SK-MEL-5 (cell line): Measurements from ENCODE around the gene SCAANT1. TPM values are rescaled to one million over a fixed set of nuclear protein-coding genes. Genes with fewer than 3 reads are reported as not detected.
A peak's percentile ranks its signal among the peaks of the same experiment; 100 is the strongest.

ENCODE experiments used
- DNase-seq: peaks from one replicate; pipeline ENCODE4 v3.0.0-alpha.2; 2016; ENCODE audit warnings: low read depth, low spot score
- in situ Hi-C: cut with HindIII; loops from 2 replicates; pipeline ENCODE4 v1.10.0; 2016; ENCODE audit warnings: low sequenced_read_pairs, high pct_unique_total_duplicates, low pct_unique_long_range_greater_than_20kb
- total RNA-seq: library from RNA; depleted of rRNA; stranded (reverse); fragments of >200 nt; shearing (Covaris generic); gene quantifications from 2 replicates; pipeline ENCODE4 v1.2.3, GENCODE V29; 2014

Gene SCAANT1
- total RNA-seq, 1 experiment from 2014 or later, result not detected

DNA sequence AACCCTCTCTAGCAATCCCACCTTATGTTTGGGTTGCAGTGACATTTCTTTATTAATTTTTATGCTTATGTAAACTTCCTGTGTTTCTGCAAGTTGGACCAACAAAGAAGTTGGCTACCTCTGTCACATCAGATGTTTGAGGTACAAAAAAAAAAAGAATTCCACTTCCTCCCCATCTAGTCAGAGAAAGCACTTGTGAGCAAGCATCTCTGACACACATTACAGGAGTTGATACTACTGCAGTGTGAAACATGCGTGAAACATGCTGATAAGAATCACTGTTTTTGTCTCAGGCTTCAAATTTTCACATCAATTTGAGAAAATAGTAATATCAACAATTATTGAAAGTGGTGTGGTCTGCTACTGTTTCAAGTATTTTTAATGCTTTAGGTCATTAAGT lies 1.3 kb downstream of the SCAANT1 start:
- in situ Hi-C loops, result no loop called here
- DNase-seq, result no peak

GRCh38 chr3:63910001-63910400 lies 2.2 kb downstream of the SCAANT1 start:
- in situ Hi-C loops, result no loop called here
- no peak for DNase-seq

GRCh38 chr3:63909431-63909830 lies 2.8 kb downstream of the SCAANT1 start:
- in situ Hi-C loops, result no loop called here

DNA sequence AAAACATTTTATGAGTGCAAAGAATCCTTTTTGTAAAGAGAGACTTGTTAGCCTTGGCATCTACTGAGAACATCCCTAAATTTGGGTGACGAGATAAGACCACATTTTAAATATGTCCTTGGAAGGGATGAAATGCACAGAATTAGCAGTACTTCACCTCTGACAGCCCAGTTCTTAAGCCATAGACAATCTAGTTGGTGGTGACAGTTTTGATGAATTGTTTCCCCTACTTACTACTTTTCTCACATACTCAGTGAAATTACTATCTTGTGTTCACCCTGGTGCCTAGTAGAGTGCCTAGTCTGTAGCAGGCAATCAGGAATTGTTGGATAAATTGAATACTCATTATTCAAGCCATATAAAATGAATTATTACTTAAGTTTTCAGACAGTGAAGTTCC lies 3.4 kb downstream of the SCAANT1 start:
- in situ Hi-C loops, result no loop called here
- no peak for DNase-seq

More at GRCh38 chr3:63909431-63909830, 2.8 kb downstream of the SCAANT1 start:
- DNase-seq, result no peak

GRCh38 chr3:63908081-63908736 lies 4.0 kb downstream of the SCAANT1 start:
- in situ Hi-C loops, result no loop called here
- DNase-seq, result peak; percentile 55

DNA sequence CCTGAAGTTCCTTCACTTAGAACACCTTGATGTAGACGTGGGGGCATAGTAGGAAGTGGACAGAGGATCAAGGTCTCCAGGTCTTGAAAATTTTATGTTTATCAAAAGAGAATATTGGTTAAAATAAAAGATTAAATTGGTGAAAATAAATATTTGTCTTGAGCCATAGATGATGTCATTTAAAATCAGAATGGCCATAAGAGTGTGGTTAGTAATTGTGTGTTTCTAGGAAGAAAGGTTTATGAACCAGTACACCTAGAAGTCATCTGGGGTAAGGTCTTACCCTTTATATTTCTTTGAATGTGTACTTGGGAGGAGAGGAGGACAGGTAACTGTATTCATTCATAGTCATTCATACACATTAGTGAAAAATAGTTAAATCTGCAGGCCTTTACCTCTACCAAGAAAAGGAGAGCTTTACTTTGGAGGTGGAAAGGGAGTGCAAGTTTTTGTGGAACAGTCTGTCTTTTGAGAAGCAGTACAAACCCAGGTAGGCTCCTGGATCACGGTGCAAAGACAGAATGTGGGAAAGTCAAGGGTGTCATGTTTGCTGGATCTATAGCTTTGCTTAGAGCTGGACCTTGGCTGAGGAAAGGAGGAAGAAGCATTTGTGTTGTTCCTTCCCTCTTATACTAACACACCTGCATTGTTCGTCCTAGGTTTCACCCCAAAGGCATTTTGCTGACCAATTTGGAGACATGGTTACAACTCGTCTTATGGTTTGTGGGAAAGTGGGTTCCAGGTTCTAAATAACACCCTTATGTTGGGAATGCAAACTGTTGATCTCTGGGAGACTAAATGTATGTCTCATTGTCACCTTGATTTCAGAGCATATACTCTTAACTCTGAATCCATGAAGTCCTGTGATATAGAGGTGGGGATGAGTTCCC lies 6.2 kb downstream of the SCAANT1 start:
- no peak for DNase-seq
- in situ Hi-C loops, result no loop called here

DNA sequence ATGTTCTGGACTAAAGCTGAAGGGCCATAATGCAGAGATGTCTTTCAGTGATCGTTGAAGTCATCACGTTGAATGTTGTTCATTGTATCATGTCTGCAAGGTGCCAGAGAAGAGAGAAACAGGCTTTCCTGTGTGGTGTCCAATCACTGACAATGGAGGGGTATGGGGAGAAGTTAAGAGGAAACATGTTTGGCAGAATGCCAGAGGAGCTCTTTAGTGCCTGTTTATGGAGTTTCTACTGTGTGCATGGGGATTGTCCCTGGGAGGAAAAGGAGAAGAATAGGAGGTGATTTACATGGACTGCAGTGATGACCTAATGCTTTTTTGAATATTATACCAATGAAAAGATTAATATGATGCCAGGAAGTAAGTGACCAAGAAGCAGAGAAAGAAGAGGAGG lies 11.7 kb downstream of the SCAANT1 start:
- in situ Hi-C loops, result no loop called here
- DNase-seq, result no peak

- DNase-seq, result no peak
- in situ Hi-C loops, result no loop called here
Measured at GRCh38 chr3:63900010-63900409, 12.2 kb downstream of the SCAANT1 start.

DNA sequence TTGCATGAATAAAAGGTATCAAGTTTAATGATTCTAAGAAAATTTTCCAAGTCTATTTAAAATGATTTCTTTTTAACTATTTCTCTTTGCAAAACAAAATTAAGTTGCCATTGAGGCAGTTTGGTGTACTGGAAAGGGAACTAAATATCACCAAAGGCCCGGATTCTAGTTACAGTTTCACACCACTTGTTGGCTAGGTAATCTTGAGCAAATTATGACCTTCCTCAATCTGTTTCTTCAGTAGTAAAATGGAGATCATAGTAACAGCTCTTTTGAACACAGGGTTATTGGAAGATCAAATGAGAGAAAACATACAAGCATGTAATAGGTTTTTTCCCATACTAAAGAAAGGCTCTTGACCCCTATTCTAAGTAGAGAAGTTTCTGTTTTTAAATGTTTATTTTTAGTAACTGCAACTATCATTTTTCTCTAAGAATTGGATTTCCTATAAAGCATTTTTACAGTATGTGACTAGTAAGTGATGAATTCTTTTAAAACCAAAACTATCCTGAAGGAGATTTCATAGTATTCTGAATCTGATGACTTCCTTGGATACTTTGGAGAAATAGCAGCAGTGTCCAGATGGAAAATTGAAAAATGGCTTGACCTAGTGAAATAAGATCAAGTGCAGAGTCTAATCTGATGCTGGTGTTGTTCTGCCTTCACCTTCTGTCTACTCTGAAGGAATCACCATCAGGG lies 15.7 kb downstream of the SCAANT1 start:
- in situ Hi-C loops, result no loop called here
- DNase-seq, result no peak

DNA sequence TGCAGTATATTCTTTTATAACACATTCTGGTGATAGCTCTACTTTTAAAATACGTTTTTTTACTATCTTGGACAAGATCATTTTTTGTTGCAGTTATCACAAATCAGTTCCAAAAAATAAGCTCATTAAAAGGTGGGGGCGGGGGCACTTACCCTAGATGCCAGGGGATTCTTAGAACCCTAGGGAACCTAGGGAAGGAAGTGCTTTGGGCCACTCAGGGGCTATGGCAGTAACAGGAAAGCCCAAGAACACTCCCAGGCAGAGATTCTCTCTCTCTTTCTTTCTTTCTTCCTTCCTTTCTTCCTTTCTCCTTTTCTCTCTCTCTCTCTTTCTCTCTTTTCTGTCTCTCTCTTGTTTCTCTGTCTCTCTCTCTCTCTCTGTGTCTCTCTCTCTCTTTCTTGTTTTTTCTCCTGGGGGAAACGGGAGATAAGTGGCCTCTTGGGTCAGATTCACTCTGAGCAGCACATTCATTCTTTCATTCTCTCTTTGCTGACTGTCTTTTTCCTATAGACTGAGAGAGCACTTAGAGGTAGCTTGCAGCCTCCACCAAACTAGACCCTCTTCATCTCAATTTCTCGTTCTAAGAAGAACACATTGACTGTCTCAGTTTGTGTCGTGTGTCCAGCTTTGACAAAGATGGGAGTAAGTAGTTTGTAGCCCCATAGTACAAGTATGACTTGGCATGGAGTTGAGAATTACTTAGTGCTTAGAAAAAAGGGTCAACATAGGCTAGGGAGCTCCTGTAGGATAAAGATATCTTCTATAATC lies 16.6 kb downstream of the SCAANT1 start:
- no peak for DNase-seq
- in situ Hi-C loops, result no loop called here

GRCh38 chr3:63892773-63893352 lies 19.3 kb downstream of the SCAANT1 start:
- in situ Hi-C loops, result no loop called here
- DNase-seq, result no peak

DNA sequence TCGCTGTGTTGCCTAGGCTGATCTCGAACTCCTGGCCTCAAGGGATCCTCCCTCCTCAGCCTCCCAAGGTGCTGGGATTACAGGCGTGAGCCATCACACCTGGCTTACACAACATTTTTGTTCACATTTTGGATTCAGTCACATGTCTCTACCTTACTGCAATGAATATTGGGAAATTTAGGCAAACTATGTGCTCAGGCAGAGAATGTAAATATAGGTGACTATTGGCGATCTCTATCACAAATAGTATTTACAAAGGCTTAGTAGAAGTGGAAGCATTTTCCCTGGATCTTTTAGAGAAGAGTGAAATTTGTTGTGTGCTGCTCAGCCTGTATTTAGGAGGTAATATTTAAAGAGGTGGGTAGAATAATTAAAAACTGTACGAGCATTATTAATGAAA lies 20.7 kb downstream of the SCAANT1 start:
- DNase-seq, result no peak
- in situ Hi-C loops, result no loop called here

- in situ Hi-C loops, result no loop called here
Measured at GRCh38 chr3:63886858-63887257, 25.3 kb downstream of the SCAANT1 start.

DNA sequence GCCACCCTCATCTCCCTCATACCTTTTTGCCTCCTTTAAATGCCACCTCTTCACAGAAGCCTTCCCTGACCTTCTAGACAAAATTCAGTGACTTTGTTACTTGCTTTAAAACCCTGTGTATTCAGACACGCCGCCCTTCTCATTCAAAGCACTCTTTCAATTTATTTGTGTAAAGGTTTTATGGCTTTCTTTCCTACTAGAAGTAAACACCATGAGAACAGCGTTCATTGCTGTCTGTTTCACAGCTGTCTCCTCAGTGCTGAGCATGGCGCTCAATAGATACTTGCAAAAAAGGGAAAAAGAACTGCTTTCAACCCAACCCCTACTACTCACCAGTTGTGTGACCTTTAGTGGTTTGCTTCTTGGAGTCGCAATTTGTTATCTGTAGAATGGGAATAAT lies 31.5 kb downstream of the SCAANT1 start:
- in situ Hi-C loops, result no loop called here
- no peak for DNase-seq

More at GRCh38 chr3:63886858-63887257, 25.3 kb downstream of the SCAANT1 start:
- DNase-seq, result no peak

- in situ Hi-C loops, result no loop called here
- DNase-seq, result no peak
Measured at GRCh38 chr3:63878394-63879060, 33.7 kb downstream of the SCAANT1 start.

- in situ Hi-C loops, result no loop called here
- DNase-seq, result no peak
Measured at GRCh38 chr3:63877737-63878393, 34.3 kb downstream of the SCAANT1 start.
